GM21447 (cell line): ENCODE measurements around the gene HLA-DQA1.
"Not testable (repeated sequence)": the region's sequence is repeated elsewhere in the genome, so short reads cannot be mapped to it uniquely, and the experiment has no call there.

Source experiments
- ATAC-seq: cut with Tn5 transposase; IDR thresholded peaks from one replicate; pipeline ENCODE4 v1.9.1; 2021; ENCODE audit not compliant: unreplicated experiment

Gene HLA-DQA1

DNA sequence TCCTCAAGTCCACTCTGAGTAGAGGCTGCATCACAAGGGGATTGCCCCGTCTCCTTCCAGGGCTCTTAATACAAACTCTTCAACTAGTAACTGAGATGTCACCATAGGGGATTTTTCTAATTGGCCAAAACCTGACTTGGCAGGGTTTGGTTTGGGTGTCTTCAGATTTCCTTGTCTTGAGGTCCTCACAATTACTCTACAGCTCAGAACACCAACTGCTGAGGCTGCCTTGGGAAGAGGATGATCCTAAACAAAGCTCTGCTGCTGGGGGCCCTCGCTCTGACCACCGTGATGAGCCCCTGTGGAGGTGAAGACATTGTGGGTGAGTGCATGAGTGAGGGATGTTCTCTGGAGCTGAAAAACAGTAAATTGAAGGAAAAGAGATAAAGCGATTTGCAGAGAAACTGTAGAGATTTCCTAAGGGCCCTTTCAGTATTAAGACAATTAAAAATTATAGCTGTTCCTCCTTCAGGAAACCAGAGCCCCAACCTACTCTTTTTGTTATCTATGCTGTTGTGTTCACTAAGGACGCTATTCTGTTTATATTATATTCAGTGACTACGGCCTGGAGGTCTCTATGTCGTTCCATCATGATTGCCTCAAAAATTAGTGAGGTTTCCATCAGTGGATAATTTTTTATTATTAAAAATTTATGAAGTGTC lies at the start of gene HLA-DQA1:
Gene HLA-DQA1 (plus strand): TSS at position 188 of the 662 bp plus-strand sequence. CDS start 53 bp downstream, at position 241.
- peak; percentile 73 for ATAC-seq

DNA sequence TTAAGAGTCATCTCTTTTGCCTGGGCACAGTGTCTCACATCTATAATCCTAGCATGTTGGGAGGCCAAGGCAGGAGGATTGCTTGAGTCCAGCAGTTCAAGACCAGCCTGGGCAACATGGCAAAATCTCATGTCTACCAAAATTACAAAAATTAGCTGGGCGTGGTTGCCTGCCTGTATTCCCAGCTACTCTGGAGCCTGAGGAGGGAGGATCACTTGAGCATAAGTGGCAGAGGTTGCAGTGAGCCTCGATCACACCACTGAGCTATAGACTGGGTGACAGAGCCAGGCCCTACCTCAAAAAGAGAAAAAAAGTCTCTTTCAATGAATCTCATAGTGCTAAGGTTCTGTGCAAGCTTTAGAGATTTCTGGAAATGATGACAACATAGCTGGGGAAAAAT lies 49.0 kb upstream of the HLA-DQA1 start:
- ATAC-seq: no peak

DNA sequence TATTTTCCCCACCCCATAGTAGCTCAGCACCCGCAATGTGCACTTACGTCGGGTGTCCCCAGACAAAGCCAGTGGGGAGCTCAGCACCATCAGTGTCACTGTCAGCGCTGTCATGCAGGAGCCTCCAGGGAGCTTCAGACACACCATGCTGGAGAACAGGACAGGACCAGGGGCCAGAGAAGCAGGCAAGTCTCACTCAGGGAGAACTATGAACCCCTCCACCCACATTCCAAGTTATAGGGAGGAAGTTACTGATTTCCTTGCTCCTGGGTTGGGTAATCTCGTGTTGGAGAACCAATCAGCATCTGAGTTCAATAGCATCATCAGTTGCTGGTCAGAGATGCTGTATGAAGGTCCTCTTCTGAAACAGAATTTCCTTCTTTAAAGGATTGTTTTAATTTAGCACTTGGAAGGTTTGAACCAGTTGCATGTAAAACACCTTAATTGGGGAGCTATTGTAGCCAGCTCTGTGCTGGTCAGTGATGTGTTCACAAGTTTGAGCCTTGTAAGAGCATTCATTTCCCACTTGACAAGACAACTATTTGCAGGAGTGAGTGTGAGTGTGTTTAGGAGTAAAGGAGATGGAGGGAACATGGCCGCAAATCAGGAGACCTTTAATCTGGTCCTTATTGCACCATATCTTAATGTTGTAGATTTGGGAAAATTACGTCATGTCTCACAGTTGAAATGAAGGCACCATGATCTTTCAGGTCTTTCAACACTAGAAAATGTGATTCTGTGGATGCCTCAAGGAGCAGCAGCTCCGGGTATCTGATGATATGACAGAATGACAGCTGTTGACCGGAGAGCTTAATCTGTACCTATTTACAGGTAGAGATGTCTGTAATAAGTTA lies 47.4 kb upstream of the HLA-DQA1 start, which contains the start of gene HLA-DRB1:
Gene HLA-DRB1 (minus strand): TSS at position 253 of the 854 bp plus-strand sequence. CDS start 106 bp downstream, at position 147.
- peak; percentile 91 for ATAC-seq

DNA sequence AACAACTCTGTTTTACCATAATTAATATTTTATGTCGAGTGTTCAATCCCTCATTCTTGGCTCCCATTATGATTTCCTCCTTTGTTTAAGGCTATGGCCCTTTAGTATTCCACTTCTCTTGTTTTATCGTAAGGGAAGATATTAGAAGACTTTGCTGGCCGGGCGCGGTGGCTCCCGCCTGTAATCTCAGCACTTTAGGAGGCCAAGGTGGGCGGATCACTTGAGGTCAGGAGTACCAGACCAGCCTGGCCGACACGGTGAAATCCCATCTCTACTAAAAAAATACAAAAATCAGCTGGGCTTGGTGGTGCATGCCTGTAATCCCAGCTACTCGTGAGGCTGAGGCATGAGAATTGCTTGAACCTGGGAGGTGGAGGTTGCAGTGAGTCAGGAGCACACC lies 46.5 kb upstream of the HLA-DQA1 start:
- not testable (repeated sequence) for ATAC-seq

DNA sequence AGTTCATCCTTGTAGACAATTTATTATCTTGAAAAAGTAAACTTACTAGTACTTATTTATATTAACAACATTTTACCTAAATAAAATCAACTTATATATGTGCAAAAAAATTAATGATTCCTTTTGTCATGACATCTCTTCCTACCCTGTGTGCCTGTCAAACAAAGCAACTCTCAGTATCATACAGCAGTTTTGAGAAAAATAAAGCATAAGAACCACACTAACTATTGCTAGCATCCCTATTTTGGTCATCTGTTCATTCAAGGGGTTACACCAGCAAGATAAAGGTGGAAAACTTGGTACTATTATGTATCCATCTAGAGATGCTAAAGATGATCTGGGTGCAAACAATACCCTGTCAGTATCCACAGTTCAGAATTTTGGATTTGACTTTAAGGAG lies 40.2 kb upstream of the HLA-DQA1 start:
- ATAC-seq: no peak

DNA sequence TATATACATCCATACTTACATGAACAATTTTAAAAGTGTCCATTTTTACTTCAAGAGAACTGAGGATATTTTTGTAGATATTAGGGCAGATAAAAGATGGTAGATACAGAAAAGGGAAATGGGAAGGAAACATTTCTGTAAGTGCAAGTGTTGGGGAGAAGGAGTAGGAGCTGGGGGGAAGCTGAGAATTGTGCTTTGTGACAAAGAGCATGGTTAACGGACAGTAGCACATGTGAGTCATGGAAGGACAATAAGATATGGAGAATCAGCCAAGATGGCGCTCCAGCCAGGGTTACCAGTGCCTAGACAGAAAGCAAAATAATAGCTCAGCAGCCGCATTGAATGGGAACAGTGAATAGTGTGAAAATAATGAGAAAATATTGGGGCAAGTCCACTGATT lies 34.8 kb upstream of the HLA-DQA1 start:
- ATAC-seq: no peak

DNA sequence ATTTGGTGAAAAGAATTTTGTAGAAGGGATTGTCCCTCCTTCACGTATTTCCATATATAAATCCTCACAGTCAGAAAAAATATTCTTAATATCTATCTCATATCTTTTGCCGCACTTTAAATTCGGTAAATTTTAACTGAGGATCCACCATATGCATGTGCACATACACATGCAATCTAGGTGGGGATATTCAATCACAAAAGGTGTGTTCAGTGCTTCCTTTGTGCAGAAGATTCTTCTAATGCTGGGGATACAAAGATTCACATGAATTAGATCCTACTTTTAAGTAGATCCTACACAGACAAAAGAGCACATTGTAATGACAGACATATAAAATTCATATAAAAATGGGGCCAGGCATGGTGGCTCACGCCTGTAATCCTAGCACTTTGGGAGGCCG lies 34.0 kb upstream of the HLA-DQA1 start:
- no peak for ATAC-seq

DNA sequence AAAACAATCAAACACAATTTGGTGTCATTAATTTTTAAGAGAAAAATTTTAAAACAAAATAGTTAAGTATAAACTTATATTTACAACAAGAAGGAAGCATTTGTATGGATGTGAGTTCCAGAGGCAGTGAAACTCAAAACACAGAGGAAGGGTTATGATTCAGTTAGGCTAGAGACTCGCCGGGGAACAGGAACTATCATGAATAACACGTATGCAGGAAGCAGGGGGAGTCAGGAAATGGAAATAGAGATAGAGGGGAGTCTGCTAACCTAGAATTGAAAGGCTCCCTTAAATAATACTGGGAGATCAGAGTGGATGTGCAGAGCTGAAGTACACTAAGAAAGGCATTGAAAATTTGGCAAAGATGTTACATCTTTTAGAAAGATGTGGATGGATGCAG lies 33.3 kb upstream of the HLA-DQA1 start:
- ATAC-seq: no peak

DNA sequence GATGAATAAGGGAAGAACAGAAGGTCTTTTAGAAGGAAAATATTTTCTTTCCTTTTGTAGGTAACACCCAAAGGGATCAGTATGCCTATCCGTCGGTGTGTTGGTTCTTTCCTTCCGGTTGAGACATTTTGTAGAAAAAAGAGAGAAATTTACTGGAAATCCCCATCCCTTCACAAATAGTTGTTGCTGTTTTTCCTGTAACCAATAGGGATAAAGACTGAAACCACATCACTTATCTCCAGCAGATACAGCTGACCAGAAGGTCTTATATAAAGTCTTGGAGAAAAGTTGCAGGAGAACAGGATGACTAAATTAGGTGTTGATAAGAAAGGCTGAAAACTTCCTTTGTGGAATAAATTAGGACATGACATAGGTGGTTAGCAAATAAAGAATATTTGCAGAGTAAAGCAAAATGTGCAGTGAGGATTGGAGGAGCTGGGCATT lies 32.8 kb upstream of the HLA-DQA1 start:
- ATAC-seq: no peak

DNA sequence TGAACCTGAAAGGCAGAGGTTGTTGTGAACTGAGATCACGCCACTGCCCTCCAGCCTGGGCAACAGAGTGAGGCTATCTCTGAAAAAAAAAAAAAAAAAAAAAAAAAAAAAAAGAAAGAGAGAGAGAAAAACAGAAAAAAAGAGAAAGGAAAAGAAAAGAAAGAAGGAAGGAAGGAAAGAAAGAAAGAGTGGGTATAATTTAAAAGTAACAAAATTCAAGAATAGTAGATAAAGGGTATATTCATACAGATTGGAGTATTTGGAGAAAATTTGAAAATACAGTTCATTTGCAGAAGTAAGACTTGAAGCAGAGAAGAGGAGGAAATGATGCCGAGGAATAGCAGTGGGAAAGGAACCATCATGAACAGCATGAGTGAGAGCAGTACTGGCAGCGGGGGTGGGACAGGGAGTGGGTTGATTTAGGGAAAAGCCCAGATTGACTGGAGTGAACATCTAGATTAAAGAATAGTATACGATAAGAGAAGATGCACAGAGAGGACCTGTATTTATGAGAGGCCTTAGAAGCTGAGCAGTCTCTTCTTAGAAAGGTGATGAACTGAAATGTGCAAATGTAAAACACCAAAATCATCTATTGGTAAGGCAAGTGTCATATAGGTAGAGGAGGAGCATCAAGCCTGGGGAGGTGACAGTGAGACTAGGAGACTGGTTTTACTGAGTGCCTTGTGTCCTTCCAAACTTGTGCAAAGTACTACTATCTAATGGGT lies 29.8 kb upstream of the HLA-DQA1 start:
- ATAC-seq: no peak

DNA sequence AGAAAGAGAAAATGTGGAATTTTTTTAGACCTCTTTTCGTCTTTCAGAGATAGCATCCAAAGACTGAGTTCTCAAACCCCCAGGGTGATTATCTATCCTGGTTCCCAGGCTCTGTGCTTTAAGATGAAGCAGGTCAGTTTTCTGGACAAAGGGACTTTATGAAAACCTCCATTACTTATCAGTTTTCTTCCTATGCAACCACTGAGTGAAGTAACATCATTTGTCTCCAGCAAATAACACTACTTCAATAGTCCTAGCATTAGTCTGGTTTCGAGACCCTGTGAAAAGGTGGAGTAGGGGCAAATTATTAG lies 29.3 kb upstream of the HLA-DQA1 start:
- ATAC-seq: no peak

DNA sequence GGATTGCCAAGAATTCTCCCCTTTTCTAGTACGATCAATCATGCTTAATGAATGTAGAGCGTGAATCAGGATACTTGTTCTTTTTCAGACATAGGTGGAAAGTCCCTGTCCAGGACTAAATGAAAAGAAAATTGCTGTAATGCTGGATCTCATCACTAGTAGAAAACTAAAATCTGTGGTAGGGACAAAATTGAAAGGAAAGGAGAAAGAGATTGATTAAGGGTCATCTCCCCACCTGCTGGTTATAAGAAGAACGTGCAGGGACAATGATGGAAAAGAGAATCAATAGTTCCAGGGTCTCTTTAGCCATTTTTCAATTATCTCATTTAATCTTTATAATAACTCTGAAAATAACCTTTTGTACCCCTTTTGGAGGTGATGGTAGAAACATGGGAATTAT lies 28.8 kb upstream of the HLA-DQA1 start:
- ATAC-seq: no peak

DNA sequence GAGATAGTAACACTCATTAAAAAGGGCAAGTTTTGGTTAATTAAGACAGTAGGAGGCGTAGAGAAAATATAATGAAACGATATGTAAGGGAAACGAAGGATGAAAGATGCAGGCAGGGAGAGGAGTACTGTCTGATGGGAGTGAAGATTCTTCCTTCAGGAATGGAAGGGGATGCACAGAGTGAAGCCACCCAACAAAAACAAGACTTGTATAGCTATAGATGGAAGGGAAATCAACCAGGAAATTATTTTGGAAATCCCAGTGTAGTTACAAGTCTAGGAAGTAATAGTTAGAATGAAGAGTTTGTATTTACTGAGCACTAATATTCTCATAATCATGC lies 27.8 kb upstream of the HLA-DQA1 start:
- ATAC-seq: no peak

DNA sequence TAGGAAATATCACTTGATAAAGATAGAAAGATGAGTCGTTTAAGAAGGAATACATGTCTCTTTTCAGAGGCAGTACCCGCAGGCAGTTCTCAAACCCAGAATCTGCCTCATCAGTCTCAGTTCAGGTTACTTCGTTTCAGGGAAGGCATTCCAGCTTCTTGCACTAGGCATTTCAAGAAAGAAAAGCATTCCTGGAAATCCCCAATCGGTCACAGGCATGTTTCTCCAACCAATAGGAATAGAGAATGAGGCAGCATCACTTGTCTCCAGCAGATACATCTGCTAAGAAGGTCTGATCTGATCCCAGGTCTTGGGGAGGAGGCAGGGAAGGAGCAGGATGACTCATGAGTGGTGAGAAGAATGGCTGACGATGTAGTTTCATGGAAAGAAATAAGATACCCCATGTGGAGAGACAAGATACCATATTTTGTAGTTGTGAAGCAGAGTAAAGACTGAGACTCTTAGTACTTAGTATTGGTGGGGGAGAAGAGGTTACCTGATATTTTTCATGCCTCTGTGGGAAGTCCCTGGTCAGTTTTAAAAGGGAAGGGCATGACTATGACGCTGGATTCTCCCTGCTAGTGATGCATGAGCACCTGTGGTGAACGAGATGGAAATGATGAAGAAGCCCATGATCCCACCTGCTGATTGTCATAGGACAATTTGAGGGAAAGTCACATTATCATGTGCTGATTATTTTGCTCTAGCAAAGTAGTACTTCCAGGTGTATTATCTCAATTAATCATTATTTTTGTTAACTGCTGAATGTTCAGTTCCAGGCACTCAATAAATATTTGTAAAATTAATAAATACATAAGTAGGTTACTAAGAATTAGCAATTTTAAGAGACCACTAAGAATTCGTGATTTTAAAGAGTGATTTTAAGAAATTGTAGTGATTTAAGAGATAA lies 27.2 kb upstream of the HLA-DQA1 start:
- ATAC-seq: peak; percentile 94

DNA sequence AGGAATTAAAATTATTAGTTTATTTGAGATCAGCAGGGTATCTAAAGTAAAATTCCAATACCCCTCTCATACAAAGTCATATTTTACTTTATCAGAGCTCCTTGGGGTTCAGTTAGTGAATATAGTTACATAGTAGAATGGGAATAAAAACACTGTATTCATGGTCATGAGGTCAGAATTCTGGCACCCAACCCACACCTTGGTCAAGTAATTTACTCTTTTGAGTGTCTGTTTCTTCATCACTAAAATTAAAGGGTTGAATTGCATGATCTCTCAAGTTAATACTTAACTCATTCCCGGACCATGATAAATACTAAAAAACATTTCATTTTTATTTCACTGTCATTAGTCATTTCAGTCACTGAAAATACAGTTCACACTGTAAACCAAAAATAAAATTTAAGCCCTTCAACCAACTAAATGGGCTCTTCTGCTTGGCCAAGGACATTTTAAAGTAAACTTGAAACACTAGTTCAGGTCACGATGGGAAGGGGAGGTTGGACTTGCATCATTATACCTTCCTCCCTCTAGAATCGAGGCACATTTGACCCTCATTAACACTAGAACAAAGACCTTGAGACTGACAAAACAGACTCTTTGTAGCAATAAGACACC lies 26.4 kb upstream of the HLA-DQA1 start:
- no peak for ATAC-seq

DNA sequence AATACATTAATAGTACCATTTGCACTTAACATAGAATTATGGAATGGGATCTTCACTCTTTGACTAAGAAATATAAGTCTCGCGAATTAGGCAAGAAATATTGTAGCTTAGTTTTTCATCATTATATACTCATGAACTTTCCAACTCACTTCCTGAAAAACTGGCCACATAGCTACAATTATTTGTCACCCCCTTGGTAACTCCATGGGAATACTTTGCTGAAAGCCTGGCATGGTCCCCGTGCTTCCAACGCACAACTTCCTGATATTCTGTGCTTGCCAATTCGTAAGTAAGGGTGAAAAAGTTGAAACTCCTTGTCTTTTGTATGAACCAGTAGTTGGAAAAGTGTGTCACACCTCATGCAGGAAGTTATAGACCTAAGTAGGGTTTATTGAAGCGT lies 23.7 kb upstream of the HLA-DQA1 start:
- no peak for ATAC-seq

DNA sequence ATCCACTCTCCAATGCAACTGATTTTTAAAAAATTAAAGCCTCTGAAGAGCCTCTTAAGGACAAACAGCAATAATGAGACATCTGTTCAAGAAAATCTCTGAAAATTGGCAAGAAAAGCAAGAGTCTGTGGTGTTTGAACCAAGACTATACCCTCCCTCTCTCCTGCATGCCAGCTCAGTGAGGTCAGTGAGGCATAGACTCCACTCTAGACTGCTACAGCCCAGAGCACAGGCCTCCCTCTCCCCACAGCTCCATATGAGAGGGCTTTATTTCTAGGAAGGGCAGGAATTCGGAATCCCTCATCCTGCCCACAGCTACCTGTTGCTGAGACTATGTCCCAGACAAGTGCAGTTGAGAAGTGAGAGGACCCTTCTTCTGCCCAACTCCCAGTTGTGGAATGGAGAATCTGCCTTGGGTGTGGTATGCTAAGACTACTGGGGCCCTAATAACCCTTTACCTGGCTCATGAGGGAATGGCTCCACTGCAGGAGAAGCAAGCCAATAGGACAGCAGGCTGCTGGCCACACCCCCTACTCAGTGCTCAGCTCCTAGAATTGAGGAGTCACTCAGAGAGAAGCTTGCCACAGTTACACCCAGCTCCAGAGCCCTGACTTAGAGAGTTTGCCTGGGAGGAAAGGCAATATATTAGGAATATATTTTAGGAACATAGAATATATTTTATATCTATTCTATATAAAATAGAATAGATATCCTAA lies 22.7 kb upstream of the HLA-DQA1 start:
- ATAC-seq: no peak

DNA sequence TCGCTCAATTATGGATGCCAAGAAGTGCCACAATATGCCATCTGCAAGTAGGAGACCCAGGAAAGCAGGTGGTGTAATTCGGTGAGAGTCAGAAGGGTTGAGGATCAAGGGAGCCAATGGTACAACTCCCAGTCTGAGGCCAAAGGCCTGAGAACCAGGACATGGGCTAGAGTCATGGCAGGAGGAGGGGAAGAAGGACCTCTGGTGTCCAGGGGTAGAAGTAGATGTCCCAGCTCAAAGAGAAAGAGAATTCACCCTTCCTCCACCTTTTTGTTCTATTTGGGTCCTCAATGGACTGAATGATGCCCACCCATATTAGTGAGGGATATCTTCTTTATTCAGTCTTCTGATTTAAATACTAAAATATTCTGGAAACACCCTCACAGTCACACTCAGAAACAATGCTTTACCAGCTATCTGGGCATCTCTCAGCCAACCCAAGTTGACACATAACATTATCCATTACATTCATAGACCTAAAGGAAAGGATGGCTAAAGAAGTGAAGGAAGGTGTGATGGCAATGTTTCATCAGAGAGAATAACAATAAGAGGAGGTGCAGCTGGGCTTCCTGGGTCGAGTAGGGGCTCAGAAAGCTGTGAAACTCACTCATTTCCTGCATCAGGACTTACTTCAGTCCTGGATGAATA lies 21.2 kb upstream of the HLA-DQA1 start:
- ATAC-seq: no peak

DNA sequence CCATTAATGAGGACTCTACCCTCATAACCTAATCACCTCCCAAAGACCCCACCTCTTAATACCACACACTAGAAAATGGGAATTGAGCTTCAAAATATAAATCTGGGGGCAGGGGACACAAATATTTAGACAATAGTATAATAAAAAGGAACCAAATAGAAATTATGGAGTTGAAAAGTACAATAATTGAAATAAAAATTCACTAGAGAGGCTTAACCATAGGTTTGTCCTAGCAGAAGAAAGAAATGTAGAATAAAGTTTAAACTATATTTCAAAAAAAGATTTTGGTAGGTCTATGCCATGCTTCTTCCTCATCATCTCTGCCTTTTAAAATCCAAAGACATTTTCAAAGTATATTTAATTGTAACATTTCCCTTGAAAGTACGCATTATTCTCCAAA lies 19.5 kb upstream of the HLA-DQA1 start:
- ATAC-seq: no peak
